22Rv1 (cell line): ENCODE data around the gene CCL17.

Source experiments
- ZFX ChIP-seq: fragments of 450-650 bp; IDR thresholded peaks from 2 replicates; pipeline ENCODE4 v1.6.1; 2017; ENCODE audit warnings: antibody characterized with exemption, borderline replicate concordance
- TF ChIP-seq, protein P1 (sequence below): fragments of 450-650 bp; IDR thresholded peaks from 2 replicates; pipeline ENCODE4 v1.5.1; 2017; ENCODE audit warnings: mild to moderate bottlenecking

DNA sequence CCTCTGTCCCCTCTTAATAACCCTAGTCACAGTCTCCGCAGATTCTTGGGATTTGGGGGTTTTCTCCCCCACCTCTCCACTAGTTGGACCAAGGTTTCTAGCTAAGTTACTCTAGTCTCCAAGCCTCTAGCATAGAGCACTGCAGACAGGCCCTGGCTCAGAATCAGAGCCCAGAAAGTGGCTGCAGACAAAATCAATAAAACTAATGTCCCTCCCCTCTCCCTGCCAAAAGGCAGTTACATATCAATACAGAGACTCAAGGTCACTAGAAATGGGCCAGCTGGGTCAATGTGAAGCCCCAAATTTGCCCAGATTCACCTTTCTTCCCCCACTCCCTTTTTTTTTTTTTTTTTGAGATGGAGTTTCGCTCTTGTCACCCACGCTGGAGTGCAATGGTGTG is 40.4 kb upstream of the CCL17 start:
- TF ChIP-seq, protein P1, sequence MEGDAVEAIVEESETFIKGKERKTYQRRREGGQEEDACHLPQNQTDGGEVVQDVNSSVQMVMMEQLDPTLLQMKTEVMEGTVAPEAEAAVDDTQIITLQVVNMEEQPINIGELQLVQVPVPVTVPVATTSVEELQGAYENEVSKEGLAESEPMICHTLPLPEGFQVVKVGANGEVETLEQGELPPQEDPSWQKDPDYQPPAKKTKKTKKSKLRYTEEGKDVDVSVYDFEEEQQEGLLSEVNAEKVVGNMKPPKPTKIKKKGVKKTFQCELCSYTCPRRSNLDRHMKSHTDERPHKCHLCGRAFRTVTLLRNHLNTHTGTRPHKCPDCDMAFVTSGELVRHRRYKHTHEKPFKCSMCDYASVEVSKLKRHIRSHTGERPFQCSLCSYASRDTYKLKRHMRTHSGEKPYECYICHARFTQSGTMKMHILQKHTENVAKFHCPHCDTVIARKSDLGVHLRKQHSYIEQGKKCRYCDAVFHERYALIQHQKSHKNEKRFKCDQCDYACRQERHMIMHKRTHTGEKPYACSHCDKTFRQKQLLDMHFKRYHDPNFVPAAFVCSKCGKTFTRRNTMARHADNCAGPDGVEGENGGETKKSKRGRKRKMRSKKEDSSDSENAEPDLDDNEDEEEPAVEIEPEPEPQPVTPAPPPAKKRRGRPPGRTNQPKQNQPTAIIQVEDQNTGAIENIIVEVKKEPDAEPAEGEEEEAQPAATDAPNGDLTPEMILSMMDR: no peak
- no peak for TF ChIP-seq ZFX
